Lung (tissue), 12 donors: ENCODE data around the gene NINJ1. TPM values are rescaled to one million over a fixed set of nuclear protein-coding genes. Genes with fewer than 3 reads are reported as not detected.
A peak's percentile ranks its signal among the peaks of the same experiment; 100 is the strongest.

ENCODE experiments used
- ATAC-seq: fragments of 200-7000 bp; cut with Tn5 transposase; one replicate; pipeline ENCODE4 v1.9.1; 2020; ENCODE audit warnings: moderate number of reproducible peaks; ENCODE audit not compliant: insufficient read depth, low FRiP score
- DNase-seq, 3 donors: peaks; one replicate each; pipeline ENCODE4 v3.0.0-alpha.2; 2013 to 2017
- H3K27ac ChIP-seq, 2 donors: one replicate each; pipeline ENCODE4 v1.5.1; 2013; ENCODE audit warnings: mild to moderate bottlenecking in 2 of 2, moderate library complexity in 2 of 2, control low read depth in 1 of 2, inconsistent platforms in 1 of 2, low read depth in 1 of 2, low read length in 1 of 2
- H3K27me3 ChIP-seq, 3 donors: one replicate each; pipeline ENCODE4 v1.5.1; 2013; ENCODE audit warnings: low read length in 2 of 3; ENCODE audit not compliant: control insufficient read depth in 3 of 3, insufficient read depth in 3 of 3
- H3K36me3 ChIP-seq, 4 donors: one replicate each; pipeline ENCODE4 v1.5.1; 2013; ENCODE audit warnings: low read length in 4 of 4, mild to moderate bottlenecking in 1 of 4, moderate library complexity in 1 of 4; ENCODE audit not compliant: control insufficient read depth in 4 of 4, insufficient read depth in 4 of 4
- H3K4me1 ChIP-seq, 5 donors: one replicate each; pipeline ENCODE4 v1.5.1; 2013; ENCODE audit warnings: low read length in 5 of 5, mild to moderate bottlenecking in 2 of 5, moderate library complexity in 1 of 5; ENCODE audit not compliant: control insufficient read depth in 5 of 5, insufficient read depth in 5 of 5
- H3K4me3 ChIP-seq: one replicate; pipeline ENCODE4 v1.5.1; 2013; ENCODE audit warnings: mild to moderate bottlenecking, control low read depth, moderate library complexity
- H3K9ac ChIP-seq, 2 donors: one replicate each; pipeline ENCODE4 v1.5.1; 2013; ENCODE audit warnings: low read length in 2 of 2, control low read depth in 1 of 2; ENCODE audit not compliant: insufficient read depth in 1 of 2
- H3K9me3 ChIP-seq, 4 donors: one replicate each; pipeline ENCODE4 v1.5.1; 2013; ENCODE audit warnings: low read length in 3 of 4, mild to moderate bottlenecking in 1 of 4, moderate library complexity in 1 of 4; ENCODE audit not compliant: control insufficient read depth in 4 of 4, insufficient read depth in 3 of 4
- CTCF ChIP-seq: IDR thresholded peaks from 2 replicates; pipeline ENCODE4 v1.5.1; 2012; ENCODE audit warnings: mild to moderate bottlenecking; ENCODE audit errors: control extremely low read depth, extremely low read depth
- WGBS, 2 donors: extraction: QIAGEN DNeasy Blood & Tissue Kit; methylation state at CpG; one replicate each; pipeline ENCODE4 v1.1.7; 2013; 5-methylcytosine and 5-hydroxymethylcytosine counted together
- polyA plus RNA-seq, 2 donors: library from polyadenylated mRNA; stranded (reverse); fragments of 200-250 nt; gene quantifications; one replicate each; pipeline ENCODE4 v1.2.1, GENCODE V29; 2013
- total RNA-seq, 2 donors: library from RNA; depleted of rRNA in 1 of 2; stranded (reverse); fragments of >200 nt in 1 of 2; gene quantifications; one replicate each; pipeline ENCODE4 v1.2.1, GENCODE V29; 2014 to 2021
- donor health status: control.
- donor health status: control.
- donor health status: Bipolar disorder and iron deficiency.
- donor health status: healthy.
- donor health status: DM: yes; HTN: yes; CAD: no.

NINJ1 gene
- total and polyA plus RNA-seq, 4 donors = 44.3 to 324 (median 50.5) TPM

- Histone ChIP-seq H3K27ac (no peak overlapping the region), H3K4me1 (peaks cover 0 to 22% (median 20%) of the 10 kb centered on the region in 5 donors)
- WGBS, 2 donors = 95 to 96% methylated on average over 14 of the region's 14 CpGs
These were observed 11.3 kb downstream of the NINJ1 start for GRCh38 chr9:93122721-93123221.

GRCh38 chr9:93121316-93122241 is 12.5 kb downstream of the NINJ1 start:
- ATAC-seq (no peak), DNase-seq (peak in 1 of 3 donors; percentile 12)
- 91 to 93% methylated on average over 19 to 20 of the region's 20 CpGs for WGBS, 2 donors
- H3K4me3 ChIP-seq = no peak overlapping the region
- H3K27me3 ChIP-seq = no peaks in the 10 kb centered on the region
- no peaks in the 10 kb centered on the region for H3K9me3 ChIP-seq
- peaks cover 0 to 16% (median 10%) of the 10 kb centered on the region in 5 donors for H3K4me1 ChIP-seq
- no peak overlapping the region for H3K9ac ChIP-seq
- no peak for TF ChIP-seq CTCF
- no peak overlapping the region for H3K27ac ChIP-seq
- H3K36me3 ChIP-seq = peaks cover 0 to 28% (median 0%) of the 10 kb centered on the region in 4 donors

More at GRCh38 chr9:93122721-93123221, 11.3 kb downstream of the NINJ1 start:
- H3K9me3 ChIP-seq = no peaks in the 10 kb centered on the region
- H3K27me3 ChIP-seq = no peaks in the 10 kb centered on the region
- ATAC-seq (no peak), DNase-seq (no peak)
- peaks cover 0 to 28% (median 0%) of the 10 kb centered on the region in 4 donors for H3K36me3 ChIP-seq
- H3K4me3 ChIP-seq = no peak overlapping the region
- H3K9ac ChIP-seq = no peak overlapping the region
- TF ChIP-seq CTCF = no peak

GRCh38 chr9:93120846-93121315 is 13.2 kb downstream of the NINJ1 start:
- Histone ChIP-seq H3K4me1 (peaks cover 0 to 18% (median 9%) of the 10 kb centered on the region in 5 donors), H3K4me3 (no peak overlapping the region), H3K27ac (peak overlapping the region in 1 of 2 donors; percentile 74), H3K9ac (no peak overlapping the region), H3K36me3 (peaks cover 0 to 28% (median 0%) of the 10 kb centered on the region in 4 donors), H3K9me3 (no peaks in the 10 kb centered on the region), H3K27me3 (no peaks in the 10 kb centered on the region)
- ATAC-seq (no peak), DNase-seq (peak in 1 of 3 donors; percentile 9)
- no peak for TF ChIP-seq CTCF
- 93 to 95% methylated on average over 11 of the region's 11 CpGs for WGBS, 2 donors
